ENCODE results near the gene USP40.
"Not testable (repeated sequence)": the region's sequence is repeated elsewhere in the genome, so short reads cannot be mapped to it uniquely, and the experiment has no call there.

USP40 gene

GRCh38 chr2:233566141-233566956 is at the start of gene USP40:
TSS of gene USP40 (minus strand) at chr2:233566782. CDS start at chr2:233565554, 1,228 bp downstream.
- peak within 1 kb of the TSS; percentile 71 to 90 (median 84) for H3K4me3 ChIP-seq
- peak within 1 kb of the TSS; percentile 90 to 99 (median 96) for H3K27ac ChIP-seq

- Histone ChIP-seq H3K4me3 (no peak overlapping the region), H3K27ac (no peak overlapping the region)
Observed at GRCh38 chr2:233611284-233611683, 44.7 kb upstream of the USP40 start.

- no peak overlapping the region for H3K4me3 ChIP-seq
- no peak overlapping the region for H3K27ac ChIP-seq
Observed at GRCh38 chr2:233605680-233606079, 39.1 kb upstream of the USP40 start.

GRCh38 chr2:233604826-233605225 is 38.2 kb upstream of the USP40 start:
- Histone ChIP-seq H3K27ac (no peak overlapping the region), H3K4me3 (no peak overlapping the region)

GRCh38 chr2:233603520-233603919 is 36.9 kb upstream of the USP40 start:
- Histone ChIP-seq H3K27ac (no peak overlapping the region), H3K4me3 (no peak overlapping the region)

GRCh38 chr2:233602076-233602475 is 35.5 kb upstream of the USP40 start:
- Histone ChIP-seq H3K4me3 (no peak overlapping the region), H3K27ac (no peak overlapping the region)

- no peak overlapping the region for H3K4me3 ChIP-seq
Observed at GRCh38 chr2:233600386-233600785, 33.8 kb upstream of the USP40 start.

GRCh38 chr2:233598952-233599351 is 32.4 kb upstream of the USP40 start:
- Histone ChIP-seq H3K27ac (no peak overlapping the region), H3K4me3 (no peak overlapping the region)

More at GRCh38 chr2:233600386-233600785, 33.8 kb upstream of the USP40 start:
- no peak overlapping the region for H3K27ac ChIP-seq

- H3K4me3 ChIP-seq = no peak overlapping the region
- H3K27ac ChIP-seq = no peak overlapping the region
Observed at GRCh38 chr2:233597522-233597921, 30.9 kb upstream of the USP40 start.

- no peak overlapping the region for H3K4me3 ChIP-seq
- no peak overlapping the region for H3K27ac ChIP-seq
Observed at GRCh38 chr2:233593201-233593600, 26.6 kb upstream of the USP40 start.

GRCh38 chr2:233592706-233593105 is 26.1 kb upstream of the USP40 start:
- not testable (repeated sequence) for H3K27ac ChIP-seq

GRCh38 chr2:233588400-233588799 is 21.8 kb upstream of the USP40 start:
- H3K27ac ChIP-seq = no peak overlapping the region
- H3K4me3 ChIP-seq = no peak overlapping the region

More at GRCh38 chr2:233592706-233593105, 26.1 kb upstream of the USP40 start:
- not testable (repeated sequence) for H3K4me3 ChIP-seq

GRCh38 chr2:233584210-233584609 is 17.6 kb upstream of the USP40 start:
- no peak overlapping the region for H3K4me3 ChIP-seq

GRCh38 chr2:233583217-233583965 is 16.8 kb upstream of the USP40 start:
- not testable (repeated sequence) for H3K4me3 ChIP-seq, H3K27ac ChIP-seq

More at GRCh38 chr2:233584210-233584609, 17.6 kb upstream of the USP40 start:
- no peak overlapping the region for H3K27ac ChIP-seq

GRCh38 chr2:233577341-233577740 is 10.8 kb upstream of the USP40 start:
- H3K27ac ChIP-seq, H3K4me3 ChIP-seq: not testable (repeated sequence)

GRCh38 chr2:233572468-233572867 is 5.9 kb upstream of the USP40 start:
- no peak overlapping the region for H3K4me3 ChIP-seq
- no peak overlapping the region for H3K27ac ChIP-seq

GRCh38 chr2:233571462-233571861 is 4.9 kb upstream of the USP40 start:
- H3K4me3 ChIP-seq = no peak overlapping the region
- no peak overlapping the region for H3K27ac ChIP-seq

- H3K4me3 ChIP-seq = no peak overlapping the region
- no peak overlapping the region for H3K27ac ChIP-seq
Observed at GRCh38 chr2:233571001-233571400, 4.4 kb upstream of the USP40 start.

GRCh38 chr2:233565685-233566140 is 869 bp downstream of the USP40 start:
- Histone ChIP-seq H3K27ac (peak overlapping the region; percentile 90 to 99 (median 96)), H3K4me3 (peak overlapping the region; percentile 71 to 90 (median 84))

GRCh38 chr2:233563663-233564430 is 2.7 kb downstream of the USP40 start:
- H3K27ac ChIP-seq = no peak overlapping the region
- no peak overlapping the region for H3K4me3 ChIP-seq

All from skin epidermis (tissue), 12 donors.